Keratinocyte (primary cell): ENCODE measurements around the gene ARHGEF2. TPM values are rescaled to one million over a fixed set of nuclear protein-coding genes. Genes with fewer than 3 reads are reported as not detected.

Experiments used
- DNase-seq: peaks from one replicate; pipeline ENCODE4 v3.0.0-alpha.2; 2011; ENCODE audit warnings: low read depth, missing footprints, low spot score
- FAIRE-seq: peaks from 2 replicates; lab custom pipeline; 2011; peaks lifted over from hg19 to GRCh38; lab: Jason Lieb, UNC
- H2AFZ ChIP-seq: 2 replicates; pipeline ENCODE4 v1.6.0; 2012; ENCODE audit warnings: low read length, control low read depth, inconsistent platforms; ENCODE audit not compliant: control insufficient read depth
- H3K27ac ChIP-seq: 2 replicates; pipeline ENCODE4 v1.5.1; 2011; ENCODE audit warnings: low read length; ENCODE audit not compliant: control insufficient read depth, insufficient read depth
- H3K27me3 ChIP-seq: 3 replicates; pipeline ENCODE4 v1.6.0; 2011; ENCODE audit warnings: low read length; ENCODE audit not compliant: control insufficient read depth, insufficient read depth; ENCODE audit errors: extremely low read depth
- H3K36me3 ChIP-seq, 2 experiments: 2 replicates in 1 of 2; 3 replicates in 1 of 2; pipeline ENCODE4 v1.5.1; 2011; ENCODE audit warnings: low read length in 2 of 2, mild to moderate bottlenecking in 1 of 2; ENCODE audit not compliant: control insufficient read depth in 2 of 2, insufficient read depth in 2 of 2; ENCODE audit errors: extremely low read depth in 1 of 2
- H3K4me1 ChIP-seq: 3 replicates; pipeline ENCODE4 v1.5.1; 2011; ENCODE audit warnings: low read length; ENCODE audit not compliant: control insufficient read depth, insufficient read depth; ENCODE audit errors: extremely low read depth
- H3K4me2 ChIP-seq: 3 replicates; pipeline ENCODE4 v1.6.0; 2011; ENCODE audit warnings: low read depth, low read length; ENCODE audit not compliant: control insufficient read depth, insufficient read depth; ENCODE audit errors: extremely low read depth
- H3K4me3 ChIP-seq, 3 experiments: fragments of 200-600 bp in 1 of 3; sonication (generic) in 1 of 3; 2 replicates in 2 of 3; 3 replicates in 1 of 3; pipeline ENCODE4 v1.5.1; 2011 to 2016; ENCODE audit warnings: low read length in 3 of 3, mild to moderate bottlenecking in 3 of 3, control low read depth in 2 of 3, inconsistent platforms in 1 of 3, low read depth in 1 of 3, mixed read lengths in 1 of 3, mixed run types in 1 of 3, moderate library complexity in 1 of 3; ENCODE audit not compliant: control insufficient read depth in 2 of 3, insufficient read depth in 2 of 3; ENCODE audit errors: extremely low read depth in 1 of 3
- H3K79me2 ChIP-seq: 2 replicates; pipeline ENCODE4 v1.6.0; 2012; ENCODE audit warnings: low read length; ENCODE audit not compliant: control insufficient read depth, insufficient read depth
- H3K9ac ChIP-seq: 3 replicates; pipeline ENCODE4 v1.6.0; 2011; ENCODE audit warnings: low read length; ENCODE audit not compliant: control insufficient read depth, insufficient read depth; ENCODE audit errors: extremely low read depth
- H3K9me1 ChIP-seq: 3 replicates; pipeline ENCODE4 v1.6.0; 2011; ENCODE audit warnings: low read length; ENCODE audit not compliant: control insufficient read depth, insufficient read depth; ENCODE audit errors: extremely low read depth
- H3K9me3 ChIP-seq: 2 replicates; pipeline ENCODE4 v1.5.1; 2012; ENCODE audit warnings: low read depth, low read length; ENCODE audit not compliant: control insufficient read depth
- H4K20me1 ChIP-seq: 3 replicates; pipeline ENCODE4 v1.6.0; 2011; ENCODE audit warnings: low read length; ENCODE audit not compliant: control insufficient read depth, insufficient read depth; ENCODE audit errors: extremely low read depth
- EZH2 ChIP-seq: IDR thresholded peaks from one replicate; pipeline ENCODE4 v1.6.1; 2012; ENCODE audit warnings: inconsistent platforms, mild to moderate bottlenecking, low read length, moderate library complexity
- dilution Hi-C: fragments of 300-500 bp; cut with MboI; formaldehyde crosslinking; loops from one replicate; pipeline ENCODE4 v1.7.0; 2020; ENCODE audit warnings: low sequenced_read_pairs; ENCODE audit not compliant: extremely low pct_ligation_motif_present
- polyA plus RNA-seq, 5 experiments: library from polyadenylated mRNA; depleted of rRNA in 3 of 5; stranded (reverse) in 3 of 5; stranded (forward) in 1 of 5; unstranded in 1 of 5; fragments of >200 nt; gene quantifications; 1 replicate in 1 of 5; 2 replicates in 3 of 5; 3 replicates in 1 of 5; pipeline versions ENCODE4 v1.2.1 to v1.2.3, GENCODE V29; 2011 to 2012; ENCODE audit warnings: missing spikeins in 2 of 5, low read depth in 1 of 5, low replicate concordance in 1 of 5
- TF ChIP-seq, protein P1 (sequence below), 3 experiments: IDR thresholded peaks in 1 of 3; conservative IDR thresholded peaks in 1 of 3; optimal IDR thresholded peaks in 1 of 3; 2 replicates in 2 of 3; 3 replicates in 1 of 3; pipeline versions ENCODE3 to v1.5.1; 2011; ENCODE audit warnings: low read length in 3 of 3, mild to moderate bottlenecking in 3 of 3, moderate library complexity in 2 of 3, control low read depth in 1 of 3, inconsistent platforms in 1 of 3; ENCODE audit not compliant: insufficient read depth in 2 of 3; ENCODE audit errors: extremely low read depth in 1 of 3

The ARHGEF2 gene
- polyA plus RNA-seq, 1 donor (not counting 4 experiments of a cell fraction or from before 2014, with no cell fraction given): 38.7 TPM

DNA sequence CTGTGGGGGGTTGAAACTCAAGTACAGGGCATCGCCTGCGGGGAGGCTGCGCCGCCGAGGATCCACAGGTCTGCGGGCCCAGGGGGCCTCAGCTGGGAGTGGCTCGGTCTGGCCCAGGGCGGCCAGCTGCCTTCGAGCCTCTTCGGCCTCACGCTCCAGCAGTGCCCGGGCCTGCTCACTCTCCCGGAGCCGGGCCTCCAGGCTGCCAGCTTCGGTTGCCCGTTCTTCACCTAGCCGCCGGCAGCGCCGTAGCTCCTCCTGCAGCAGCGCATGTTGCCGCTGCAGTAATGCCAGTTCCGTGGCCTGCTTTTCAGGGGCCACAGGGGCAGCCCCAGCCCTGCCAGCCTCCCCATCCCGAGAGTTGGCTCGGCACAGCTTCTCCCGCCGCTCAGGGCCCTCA, 27.5 kb downstream of the ARHGEF2 start:
- Histone ChIP-seq H3K79me2 (no peaks in the 10 kb centered on the region), H3K9ac (no peak overlapping the region), H3K27ac (no peak overlapping the region), H3K4me1 (no peaks in the 10 kb centered on the region), H3K36me3 (peaks cover 37 to 49% of the 10 kb centered on the region in 2 experiments), H2AFZ (no peak overlapping the region), H3K27me3 (no peaks in the 10 kb centered on the region), H3K4me3 (no peak overlapping the region), H3K4me2 (no peak overlapping the region), H4K20me1 (no peaks in the 10 kb centered on the region), H3K9me3 (no peaks in the 10 kb centered on the region), H3K9me1 (no peaks in the 10 kb centered on the region)
- FAIRE-seq (no peak), DNase-seq (no peak)
- TF ChIP-seq, protein P1, sequence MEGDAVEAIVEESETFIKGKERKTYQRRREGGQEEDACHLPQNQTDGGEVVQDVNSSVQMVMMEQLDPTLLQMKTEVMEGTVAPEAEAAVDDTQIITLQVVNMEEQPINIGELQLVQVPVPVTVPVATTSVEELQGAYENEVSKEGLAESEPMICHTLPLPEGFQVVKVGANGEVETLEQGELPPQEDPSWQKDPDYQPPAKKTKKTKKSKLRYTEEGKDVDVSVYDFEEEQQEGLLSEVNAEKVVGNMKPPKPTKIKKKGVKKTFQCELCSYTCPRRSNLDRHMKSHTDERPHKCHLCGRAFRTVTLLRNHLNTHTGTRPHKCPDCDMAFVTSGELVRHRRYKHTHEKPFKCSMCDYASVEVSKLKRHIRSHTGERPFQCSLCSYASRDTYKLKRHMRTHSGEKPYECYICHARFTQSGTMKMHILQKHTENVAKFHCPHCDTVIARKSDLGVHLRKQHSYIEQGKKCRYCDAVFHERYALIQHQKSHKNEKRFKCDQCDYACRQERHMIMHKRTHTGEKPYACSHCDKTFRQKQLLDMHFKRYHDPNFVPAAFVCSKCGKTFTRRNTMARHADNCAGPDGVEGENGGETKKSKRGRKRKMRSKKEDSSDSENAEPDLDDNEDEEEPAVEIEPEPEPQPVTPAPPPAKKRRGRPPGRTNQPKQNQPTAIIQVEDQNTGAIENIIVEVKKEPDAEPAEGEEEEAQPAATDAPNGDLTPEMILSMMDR (optimal IDR thresholded peaks at IDR 0.05 in 1 of 3, IDR thresholded peaks at IDR 0.05 in 1 of 3, conservative IDR thresholded peaks at IDR 0.05 in 1 of 3; ENCODE audit: extremely low read depth in 1 of 3, insufficient read depth in 2 of 3, low read length in 3 of 3): no peak
- no peak for TF ChIP-seq EZH2
- dilution Hi-C loops: no loop called here

DNA sequence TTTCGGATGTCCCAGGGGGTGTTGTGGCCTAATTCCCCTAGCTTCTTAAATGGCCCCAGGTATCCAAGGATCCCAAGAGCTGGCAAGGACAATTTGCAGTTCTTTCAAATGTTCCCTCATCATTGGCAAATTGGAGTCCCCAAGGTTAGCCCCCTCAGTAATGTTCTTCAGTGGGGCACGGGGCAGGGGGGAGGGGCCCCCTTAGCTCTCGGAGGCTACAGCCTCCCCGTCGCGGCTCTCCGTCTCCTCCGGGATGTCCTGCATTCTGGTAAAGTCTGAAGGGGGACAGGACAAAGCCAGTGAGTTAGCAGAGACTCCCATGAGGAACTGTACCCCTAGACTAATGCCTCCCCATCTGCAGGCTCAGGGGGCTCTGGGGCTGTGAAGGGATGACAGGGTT, 30.6 kb downstream of the ARHGEF2 start:
- Histone ChIP-seq H2AFZ (no peak overlapping the region), H3K9me3 (no peaks in the 10 kb centered on the region), H3K4me1 (peaks cover 7% of the 10 kb centered on the region), H3K36me3 (peaks cover 29 to 44% of the 10 kb centered on the region in 2 experiments), H3K27me3 (no peaks in the 10 kb centered on the region), H3K9ac (no peak overlapping the region), H3K9me1 (no peaks in the 10 kb centered on the region), H3K79me2 (no peaks in the 10 kb centered on the region), H3K27ac (no peak overlapping the region), H4K20me1 (no peaks in the 10 kb centered on the region), H3K4me2 (no peak overlapping the region), H3K4me3 (no peak overlapping the region)
- dilution Hi-C loops: no loop called here
- no peak for DNase-seq
- TF ChIP-seq, protein P1 (optimal IDR thresholded peaks at IDR 0.05 in 1 of 3, IDR thresholded peaks at IDR 0.05 in 1 of 3, conservative IDR thresholded peaks at IDR 0.05 in 1 of 3; ENCODE audit: extremely low read depth in 1 of 3, insufficient read depth in 2 of 3, low read length in 3 of 3): no peak
- TF ChIP-seq EZH2: no peak
- no peak for FAIRE-seq
